ENCODE data around the gene PDZD2. TPM values are rescaled to one million over a fixed set of nuclear protein-coding genes. Genes with fewer than 3 reads are reported as not detected.

PDZD2 gene
- total and polyA plus RNA-seq, 8 donors, result 16.2 to 49.8 (median 20.4) TPM

- intact Hi-C loops (cut with DNase I), result no loop called here
- H3K27me3 ChIP-seq, result peaks cover 13 to 31% of the 10 kb centered on the region in 2 donors
- TF ChIP-seq, protein P1, sequence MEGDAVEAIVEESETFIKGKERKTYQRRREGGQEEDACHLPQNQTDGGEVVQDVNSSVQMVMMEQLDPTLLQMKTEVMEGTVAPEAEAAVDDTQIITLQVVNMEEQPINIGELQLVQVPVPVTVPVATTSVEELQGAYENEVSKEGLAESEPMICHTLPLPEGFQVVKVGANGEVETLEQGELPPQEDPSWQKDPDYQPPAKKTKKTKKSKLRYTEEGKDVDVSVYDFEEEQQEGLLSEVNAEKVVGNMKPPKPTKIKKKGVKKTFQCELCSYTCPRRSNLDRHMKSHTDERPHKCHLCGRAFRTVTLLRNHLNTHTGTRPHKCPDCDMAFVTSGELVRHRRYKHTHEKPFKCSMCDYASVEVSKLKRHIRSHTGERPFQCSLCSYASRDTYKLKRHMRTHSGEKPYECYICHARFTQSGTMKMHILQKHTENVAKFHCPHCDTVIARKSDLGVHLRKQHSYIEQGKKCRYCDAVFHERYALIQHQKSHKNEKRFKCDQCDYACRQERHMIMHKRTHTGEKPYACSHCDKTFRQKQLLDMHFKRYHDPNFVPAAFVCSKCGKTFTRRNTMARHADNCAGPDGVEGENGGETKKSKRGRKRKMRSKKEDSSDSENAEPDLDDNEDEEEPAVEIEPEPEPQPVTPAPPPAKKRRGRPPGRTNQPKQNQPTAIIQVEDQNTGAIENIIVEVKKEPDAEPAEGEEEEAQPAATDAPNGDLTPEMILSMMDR (IDR thresholded peaks at IDR 0.05), result no peak
Observed at GRCh38 chr5:31641059-31641458, 2.1 kb downstream of the PDZD2 start.

GRCh38 chr5:31641575-31641974 is 2.6 kb downstream of the PDZD2 start:
- Histone ChIP-seq H3K36me3 (no peaks in the 10 kb centered on the region), H3K27me3 (peaks cover 13 to 31% of the 10 kb centered on the region in 2 donors), H3K4me3 (no peak overlapping the region), H3K4me1 (peaks cover 7 to 15% of the 10 kb centered on the region in 2 donors), H3K27ac (no peak overlapping the region), H3K9me3 (no peaks in the 10 kb centered on the region)
- DNase-seq (no peak), ATAC-seq (no peak)
- TF ChIP-seq, protein P1 (IDR thresholded peaks at IDR 0.05), result no peak
- intact Hi-C loops (cut with DNase I), result no loop called here

More at GRCh38 chr5:31641059-31641458, 2.1 kb downstream of the PDZD2 start:
- Histone ChIP-seq H3K27ac (no peak overlapping the region), H3K9me3 (no peaks in the 10 kb centered on the region), H3K4me3 (no peak overlapping the region), H3K4me1 (peaks cover 7 to 15% of the 10 kb centered on the region in 2 donors), H3K36me3 (no peaks in the 10 kb centered on the region)
- ATAC-seq, result no peak
- no peak for DNase-seq

- Histone ChIP-seq H3K4me1 (no peaks in the 10 kb centered on the region), H3K36me3 (no peaks in the 10 kb centered on the region), H3K9me3 (no peaks in the 10 kb centered on the region), H3K27ac (no peak overlapping the region), H3K4me3 (no peak overlapping the region), H3K27me3 (peaks cover 0 to 4% of the 10 kb centered on the region in 2 donors)
- TF ChIP-seq, protein P1 (IDR thresholded peaks at IDR 0.05), result no peak
- intact Hi-C loops (cut with DNase I), result no loop called here
- DNase-seq, result no peak
- no peak for ATAC-seq
Observed at GRCh38 chr5:31645420-31646081, 6.6 kb downstream of the PDZD2 start.

GRCh38 chr5:31648326-31648725 is 9.4 kb downstream of the PDZD2 start:
- no peaks in the 10 kb centered on the region for H3K4me1 ChIP-seq
- DNase-seq (no peak), ATAC-seq (no peak)
- H3K36me3 ChIP-seq, result no peaks in the 10 kb centered on the region
- H3K4me3 ChIP-seq, result no peak overlapping the region
- H3K27ac ChIP-seq, result no peak overlapping the region
- TF ChIP-seq, protein P1 (IDR thresholded peaks at IDR 0.05), result no peak
- no peaks in the 10 kb centered on the region for H3K27me3 ChIP-seq
- intact Hi-C loops (cut with DNase I), result no loop called here
- no peaks in the 10 kb centered on the region for H3K9me3 ChIP-seq

- Histone ChIP-seq H3K27ac (no peak overlapping the region), H3K4me1 (no peaks in the 10 kb centered on the region), H3K27me3 (no peaks in the 10 kb centered on the region), H3K4me3 (no peak overlapping the region), H3K36me3 (no peaks in the 10 kb centered on the region), H3K9me3 (no peaks in the 10 kb centered on the region)
- intact Hi-C loops (cut with DNase I), result no loop called here
- ATAC-seq (no peak), DNase-seq (no peak)
- TF ChIP-seq, protein P1 (IDR thresholded peaks at IDR 0.05), result no peak
Observed at GRCh38 chr5:31651241-31651640, 12.3 kb downstream of the PDZD2 start.

Data from left lung (tissue), 10 donors.